Renal pelvis (tissue), 3 donors: ENCODE measurements around the gene CSMD2. TPM values are rescaled to one million over a fixed set of nuclear protein-coding genes. Genes with fewer than 3 reads are reported as not detected.

Experiments
- polyA plus RNA-seq, 3 donors: library from polyadenylated mRNA; unstranded; fragments of 120-200 nt; gene quantifications; one replicate each; pipeline ENCODE4 v1.2.1, GENCODE V29; 2013; ENCODE audit not compliant: insufficient read length in 3 of 3

CSMD2 gene
- polyA plus RNA-seq, 3 donors: 0.87 to 1.3 (median 1.0) TPM

Other genes starting within 250 kb of the CSMD2 start
- under 1 TPM in 2 of 3 donors, not detected in 1; 0.06 to 0.10 TPM for gene C1orf94, start 11.7 kb upstream of the CSMD2 start, polyA plus RNA-seq